WERI-Rb-1 (cell line): ENCODE results near the gene RPS3.
"Not testable (repeated sequence)": the region's sequence is repeated elsewhere in the genome, so short reads cannot be mapped to it uniquely, and the experiment has no call there.

Source experiments
- DNase-seq: peaks from one replicate; pipeline ENCODE4 v3.0.0-alpha.2; 2020
- H3K27ac ChIP-seq: fragments of 250-450 bp; sonication (Bioruptor Pico); 2 replicates; pipeline ENCODE4 v1.5.1; 2020; ENCODE audit warnings: mild to moderate bottlenecking, moderate library complexity
- H3K27me3 ChIP-seq: fragments of 250-450 bp; sonication (Bioruptor Pico); 2 replicates; pipeline ENCODE4 v1.5.1; 2021; ENCODE audit warnings: mild to moderate bottlenecking, low read depth, moderate library complexity; ENCODE audit not compliant: insufficient read depth, severe bottlenecking
- H3K36me3 ChIP-seq: fragments of 250-450 bp; sonication (Bioruptor Pico); 2 replicates; pipeline ENCODE4 v1.5.1; 2020; ENCODE audit warnings: mild to moderate bottlenecking, moderate library complexity
- H3K4me3 ChIP-seq: 2 replicates; pipeline ENCODE4 v1.5.1; 2011; ENCODE audit warnings: low read depth, mild to moderate bottlenecking, control low read depth, low read length
- H3K9me3 ChIP-seq: fragments of 250-450 bp; sonication (Bioruptor Pico); 2 replicates; pipeline ENCODE4 v1.5.1; 2021; ENCODE audit warnings: mild to moderate bottlenecking, moderate library complexity; ENCODE audit not compliant: severe bottlenecking
- CTCF ChIP-seq: IDR thresholded peaks from 2 replicates; pipeline ENCODE4 v1.5.1; 2011; ENCODE audit warnings: low read depth, mild to moderate bottlenecking, control low read depth, inconsistent platforms, low read length

Gene RPS3

GRCh38 chr11:75403983-75404658 lies 4.8 kb downstream of the RPS3 start:
- no peaks in the 10 kb centered on the region for H3K27me3 ChIP-seq
- H3K4me3 ChIP-seq = no peak overlapping the region
- no peak overlapping the region for H3K27ac ChIP-seq

GRCh38 chr11:75406338-75406777 lies 7.0 kb downstream of the RPS3 start:
- no peak for TF ChIP-seq CTCF

More at GRCh38 chr11:75403983-75404658, 4.8 kb downstream of the RPS3 start:
- no peak for TF ChIP-seq CTCF
- Histone ChIP-seq H3K36me3 (peaks cover 88% of the 10 kb centered on the region), H3K9me3 (no peaks in the 10 kb centered on the region)
- DNase-seq = no peak

GRCh38 chr11:75408957-75409219 lies 9.6 kb downstream of the RPS3 start:
- no peak for DNase-seq
- peaks cover 62% of the 10 kb centered on the region for H3K36me3 ChIP-seq

More at GRCh38 chr11:75406338-75406777, 7.0 kb downstream of the RPS3 start:
- no peak overlapping the region for H3K4me3 ChIP-seq
- peaks cover 73% of the 10 kb centered on the region for H3K36me3 ChIP-seq
- H3K27me3 ChIP-seq = no peaks in the 10 kb centered on the region
- 0 out of 2 replicates have a peak overlapping the region, but pooled peaks have one; percentile 6 for H3K27ac ChIP-seq
- H3K9me3 ChIP-seq = no peaks in the 10 kb centered on the region
- no peak for DNase-seq

GRCh38 chr11:75409971-75410370 lies 10.7 kb downstream of the RPS3 start:
- not testable (repeated sequence) for H3K27me3 ChIP-seq, H3K9me3 ChIP-seq, H3K4me3 ChIP-seq, DNase-seq, H3K27ac ChIP-seq
- H3K36me3 ChIP-seq = peaks cover 56% of the 10 kb centered on the region

More at GRCh38 chr11:75408957-75409219, 9.6 kb downstream of the RPS3 start:
- no peak overlapping the region for H3K4me3 ChIP-seq
- no peaks in the 10 kb centered on the region for H3K27me3 ChIP-seq
- H3K27ac ChIP-seq = peak overlapping the region; percentile 38
- H3K9me3 ChIP-seq = no peaks in the 10 kb centered on the region
- no peak for TF ChIP-seq CTCF

- not testable (repeated sequence) for H3K9me3 ChIP-seq, H3K27ac ChIP-seq, H3K27me3 ChIP-seq, H3K4me3 ChIP-seq, DNase-seq
- peaks cover 40% of the 10 kb centered on the region for H3K36me3 ChIP-seq
Observed at GRCh38 chr11:75413146-75413545, 13.8 kb downstream of the RPS3 start.

GRCh38 chr11:75413864-75414263 lies 14.5 kb downstream of the RPS3 start:
- no peak for TF ChIP-seq CTCF
- Histone ChIP-seq H3K27ac (peak overlapping the region; percentile 16), H3K36me3 (peaks cover 35% of the 10 kb centered on the region), H3K9me3 (no peaks in the 10 kb centered on the region), H3K4me3 (no peak overlapping the region), H3K27me3 (no peaks in the 10 kb centered on the region)
- DNase-seq = no peak
